Osteocyte (in vitro differentiated cells): ENCODE measurements around the gene CYP1A2. TPM values are rescaled to one million over a fixed set of nuclear protein-coding genes. Genes with fewer than 3 reads are reported as not detected.
A peak's percentile ranks its signal among the peaks of the same experiment; 100 is the strongest.

Source experiments
- DNase-seq: peaks from one replicate; pipeline ENCODE4 v3.0.0; 2021; ENCODE audit warnings: mixed read lengths; ENCODE audit not compliant: unreplicated experiment; ENCODE audit errors: extremely low spot score
- H3K27ac Mint-ChIP-seq: one replicate; pipeline ENCODE4 v1.8.0; 2021; ENCODE audit warnings: mild to moderate bottlenecking, mixed read lengths; ENCODE audit not compliant: unreplicated experiment
- H3K27me3 Mint-ChIP-seq: one replicate; pipeline ENCODE4 v1.8.0; 2021; ENCODE audit warnings: mixed read lengths; ENCODE audit not compliant: unreplicated experiment
- H3K36me3 Mint-ChIP-seq: one replicate; pipeline ENCODE4 v1.8.0; 2021; ENCODE audit warnings: mixed read lengths; ENCODE audit not compliant: unreplicated experiment
- H3K4me1 Mint-ChIP-seq: one replicate; pipeline ENCODE4 v1.8.0; 2021; ENCODE audit warnings: mixed read lengths; ENCODE audit not compliant: unreplicated experiment
- H3K4me3 Mint-ChIP-seq: one replicate; pipeline ENCODE4 v1.8.0; 2021; ENCODE audit warnings: mild to moderate bottlenecking, moderate library complexity, mixed read lengths; ENCODE audit not compliant: unreplicated experiment
- H3K9me3 Mint-ChIP-seq: one replicate; pipeline ENCODE4 v1.8.0; 2021; ENCODE audit warnings: mixed read lengths; ENCODE audit not compliant: unreplicated experiment
- total RNA-seq: library from RNA; stranded (reverse); gene quantifications from 2 replicates; pipeline ENCODE4 v1.2.1, GENCODE V29; 2021
- TF ChIP-seq, protein P1 (sequence below): fragments of 200-600 bp; sonication (generic); IDR thresholded peaks from 2 replicates; pipeline ENCODE4 v1.5.0; 2021; ENCODE audit warnings: antibody characterized with exemption, mild to moderate bottlenecking, moderate library complexity

CYP1A2 gene
- total RNA-seq, 1 donor from 2014 or later, result not detected

DNA sequence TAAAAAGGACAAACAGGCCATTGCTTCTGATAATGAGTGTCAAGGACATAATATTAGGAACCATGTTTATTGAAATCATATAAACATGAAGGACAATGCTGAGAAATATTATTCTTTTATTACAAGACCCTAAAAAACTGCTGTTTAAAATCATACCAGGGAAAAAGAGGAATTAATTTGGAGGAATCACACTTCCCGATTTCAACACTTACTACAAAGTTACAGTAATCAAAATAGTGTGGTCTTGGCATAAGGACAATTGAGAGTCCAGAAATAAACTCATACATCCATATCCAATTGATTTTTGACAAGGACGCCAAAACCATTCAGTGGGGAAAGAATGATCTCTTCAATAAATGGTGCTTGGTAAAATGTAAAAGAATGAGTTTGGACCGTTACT, 36.3 kb upstream of the CYP1A2 start:
- peaks cover 50% of the 10 kb centered on the region for H3K27me3 Mint-ChIP-seq
- no peak overlapping the region for H3K27ac Mint-ChIP-seq
- TF ChIP-seq, protein P1, sequence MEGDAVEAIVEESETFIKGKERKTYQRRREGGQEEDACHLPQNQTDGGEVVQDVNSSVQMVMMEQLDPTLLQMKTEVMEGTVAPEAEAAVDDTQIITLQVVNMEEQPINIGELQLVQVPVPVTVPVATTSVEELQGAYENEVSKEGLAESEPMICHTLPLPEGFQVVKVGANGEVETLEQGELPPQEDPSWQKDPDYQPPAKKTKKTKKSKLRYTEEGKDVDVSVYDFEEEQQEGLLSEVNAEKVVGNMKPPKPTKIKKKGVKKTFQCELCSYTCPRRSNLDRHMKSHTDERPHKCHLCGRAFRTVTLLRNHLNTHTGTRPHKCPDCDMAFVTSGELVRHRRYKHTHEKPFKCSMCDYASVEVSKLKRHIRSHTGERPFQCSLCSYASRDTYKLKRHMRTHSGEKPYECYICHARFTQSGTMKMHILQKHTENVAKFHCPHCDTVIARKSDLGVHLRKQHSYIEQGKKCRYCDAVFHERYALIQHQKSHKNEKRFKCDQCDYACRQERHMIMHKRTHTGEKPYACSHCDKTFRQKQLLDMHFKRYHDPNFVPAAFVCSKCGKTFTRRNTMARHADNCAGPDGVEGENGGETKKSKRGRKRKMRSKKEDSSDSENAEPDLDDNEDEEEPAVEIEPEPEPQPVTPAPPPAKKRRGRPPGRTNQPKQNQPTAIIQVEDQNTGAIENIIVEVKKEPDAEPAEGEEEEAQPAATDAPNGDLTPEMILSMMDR, result no peak
- no peak for DNase-seq
- no peak overlapping the region for H3K4me3 Mint-ChIP-seq
- no peaks in the 10 kb centered on the region for H3K4me1 Mint-ChIP-seq
- H3K9me3 Mint-ChIP-seq, result no peaks in the 10 kb centered on the region
- H3K36me3 Mint-ChIP-seq, result no peaks in the 10 kb centered on the region

DNA sequence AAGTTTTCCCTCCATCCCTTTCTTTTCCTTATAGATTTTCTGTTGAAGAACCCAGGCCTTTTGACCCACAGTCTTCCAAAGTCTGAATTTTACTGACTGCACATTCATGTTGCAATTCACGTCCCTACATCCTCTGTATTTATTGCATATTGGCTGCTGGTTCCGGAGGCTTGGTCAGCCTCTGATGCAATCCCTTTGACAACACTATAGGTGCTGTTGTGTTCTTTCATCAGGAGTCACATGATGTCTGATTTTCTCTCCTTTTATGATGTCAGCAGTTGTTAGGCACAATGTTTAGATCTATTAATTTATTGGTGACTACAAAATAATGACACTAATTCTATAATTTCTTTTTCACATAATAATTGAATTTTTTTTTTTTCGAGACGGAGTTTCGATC, 32.0 kb upstream of the CYP1A2 start:
- no peaks in the 10 kb centered on the region for H3K9me3 Mint-ChIP-seq
- no peak overlapping the region for H3K27ac Mint-ChIP-seq
- peaks cover 14% of the 10 kb centered on the region for H3K27me3 Mint-ChIP-seq
- no peak for DNase-seq
- H3K36me3 Mint-ChIP-seq, result no peaks in the 10 kb centered on the region
- TF ChIP-seq, protein P1, result no peak
- H3K4me1 Mint-ChIP-seq, result no peaks in the 10 kb centered on the region
- H3K4me3 Mint-ChIP-seq, result no peak overlapping the region

DNA sequence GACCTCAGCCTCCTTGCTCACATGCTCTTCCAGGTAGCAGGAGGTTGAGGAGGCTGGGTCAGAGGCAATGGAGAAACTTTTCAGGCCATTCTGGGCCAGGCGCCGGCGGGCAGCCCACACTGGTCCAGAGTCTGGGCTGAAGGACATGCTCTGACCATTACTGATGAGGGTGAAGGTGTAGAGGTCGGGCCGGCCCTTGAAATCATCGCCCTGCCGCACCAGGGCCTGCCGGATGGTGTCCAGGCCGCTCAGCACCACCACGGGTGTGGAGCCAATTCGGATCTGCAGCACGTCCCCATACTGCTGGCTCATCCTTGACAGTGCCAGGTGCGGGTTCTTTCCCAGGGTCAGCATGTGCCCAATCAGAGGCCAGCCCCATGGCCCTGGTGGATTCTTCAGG, 26.1 kb upstream of the CYP1A2 start:
- no peak overlapping the region for H3K27ac Mint-ChIP-seq
- TF ChIP-seq, protein P1, result no peak
- H3K4me3 Mint-ChIP-seq, result no peak overlapping the region
- H3K4me1 Mint-ChIP-seq, result peaks cover 14% of the 10 kb centered on the region
- no peaks in the 10 kb centered on the region for H3K9me3 Mint-ChIP-seq
- H3K27me3 Mint-ChIP-seq, result no peaks in the 10 kb centered on the region
- DNase-seq, result peak; percentile 79
- H3K36me3 Mint-ChIP-seq, result no peaks in the 10 kb centered on the region

DNA sequence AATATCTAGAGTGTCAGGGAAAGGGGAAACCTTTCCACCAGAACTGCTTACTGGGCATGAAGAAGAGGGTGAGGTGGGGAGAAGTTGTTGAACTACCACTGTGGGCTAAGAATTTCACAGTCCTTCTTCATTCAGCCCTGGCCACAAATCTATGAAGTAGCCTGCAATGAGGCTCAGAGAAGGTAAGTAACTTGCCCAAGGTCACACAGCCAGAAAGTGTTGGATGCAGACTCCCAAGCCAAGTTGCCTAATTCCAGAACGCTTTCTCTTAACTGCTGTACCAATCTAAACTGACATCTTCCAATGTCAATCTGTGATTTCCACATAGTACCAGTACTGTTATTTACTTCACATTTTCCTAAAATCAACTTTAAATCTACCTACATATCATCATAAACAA, 25.5 kb upstream of the CYP1A2 start:
- H3K4me3 Mint-ChIP-seq, result no peak overlapping the region
- no peak for DNase-seq
- TF ChIP-seq, protein P1, result no peak
- no peak overlapping the region for H3K27ac Mint-ChIP-seq
- H3K4me1 Mint-ChIP-seq, result peaks cover 18% of the 10 kb centered on the region
- H3K9me3 Mint-ChIP-seq, result no peaks in the 10 kb centered on the region
- no peaks in the 10 kb centered on the region for H3K36me3 Mint-ChIP-seq
- no peaks in the 10 kb centered on the region for H3K27me3 Mint-ChIP-seq

DNA sequence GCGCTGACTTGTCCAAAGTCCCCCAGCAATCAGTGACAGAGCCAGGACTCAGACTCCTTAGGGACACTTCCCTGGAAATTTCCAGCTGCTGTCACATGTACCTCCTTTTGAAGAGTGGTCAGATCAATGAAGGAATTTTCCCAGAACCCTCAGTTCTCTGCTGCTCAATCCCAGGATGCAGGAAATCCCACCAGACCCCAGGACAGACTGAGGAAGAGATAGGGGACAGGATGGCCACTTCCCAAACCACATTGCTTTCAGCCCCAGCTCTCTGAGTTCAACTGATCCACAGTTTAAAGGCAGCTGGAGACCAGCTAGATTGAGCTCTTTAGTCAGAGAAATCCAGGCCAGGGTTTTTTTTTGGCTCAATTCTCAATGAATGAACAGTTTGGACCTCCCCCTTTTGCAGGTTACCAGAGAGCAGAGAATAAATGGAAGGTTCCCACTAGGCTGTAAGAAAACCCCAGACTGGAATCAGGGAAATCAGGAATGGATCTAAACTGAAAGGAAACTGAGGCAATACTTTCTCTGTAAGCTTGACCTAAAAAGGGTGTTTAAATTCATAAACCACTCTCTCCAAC, 24.8 kb upstream of the CYP1A2 start:
- Mint-ChIP-seq H3K27me3 (no peaks in the 10 kb centered on the region), H3K27ac (no peak overlapping the region), H3K36me3 (no peaks in the 10 kb centered on the region), H3K4me1 (peaks cover 18% of the 10 kb centered on the region), H3K4me3 (no peak overlapping the region), H3K9me3 (no peaks in the 10 kb centered on the region)
- TF ChIP-seq, protein P1, result no peak
- DNase-seq, result no peak
